Psoas muscle (tissue), 8 donors: ENCODE data around the gene CHST8. TPM values are rescaled to one million over a fixed set of nuclear protein-coding genes. Genes with fewer than 3 reads are reported as not detected.

Experiments
- ATAC-seq, 4 donors: fragments of 200-7000 bp; cut with Tn5 transposase; one replicate each; pipeline ENCODE4 v1.9.1; 2020; ENCODE audit warnings: moderate library complexity in 3 of 4, mild to moderate bottlenecking in 2 of 4
- DNase-seq, 2 donors: peaks; one replicate each; pipeline ENCODE4 v3.0.0-alpha.2; 2020
- H3K27ac ChIP-seq: fragments of 200-600 bp; one replicate; pipeline ENCODE4 v1.8.0; 2022
- H3K27me3 ChIP-seq, 3 donors: fragments of 200-600 bp in 1 of 3; one replicate each; pipeline versions ENCODE4 v1.6.1 to v1.8.0; 2013 to 2022; ENCODE audit warnings: low read length in 2 of 3, mild to moderate bottlenecking in 2 of 3, moderate library complexity in 1 of 3; ENCODE audit not compliant: insufficient read depth in 3 of 3
- H3K36me3 ChIP-seq, 2 donors: fragments of 200-600 bp in 1 of 2; one replicate each; pipeline versions ENCODE4 v1.6.1 to v1.8.0; 2013 to 2022; ENCODE audit warnings: low read depth in 1 of 2, mild to moderate bottlenecking in 1 of 2, moderate library complexity in 1 of 2; ENCODE audit not compliant: insufficient read depth in 1 of 2
- H3K4me1 ChIP-seq: fragments of 200-600 bp; one replicate; pipeline ENCODE4 v1.8.0; 2022
- H3K4me3 ChIP-seq: fragments of 200-600 bp; one replicate; pipeline ENCODE4 v1.8.0; 2022; ENCODE audit warnings: mild to moderate bottlenecking
- H3K9me3 ChIP-seq: fragments of 200-600 bp; one replicate; pipeline ENCODE4 v1.8.0; 2022
- WGBS, 3 donors: extraction: QIAGEN DNeasy Blood & Tissue Kit; methylation state at CpG; one replicate each; pipeline versions ENCODE4 v1.1.6 to v1.1.7; 2013; 5-methylcytosine and 5-hydroxymethylcytosine counted together
- intact Hi-C, 2 donors: fragments of 100-400 bp; cut with DNase I; formaldehyde crosslinking; loops; one replicate each; pipeline versions ENCODE4 v1.11.0 to v1.14.2; 2022
- polyA plus RNA-seq, 3 donors: library from polyadenylated mRNA; stranded (reverse); fragments of 200-250 nt; gene quantifications; one replicate each; pipeline ENCODE4 v1.2.3, GENCODE V29; 2013
- total RNA-seq, 4 donors: library from RNA; stranded (reverse); fragmentation: NEBNext Ultra II Directional in 2 of 4; extraction: Animal tissue kit (Norgen Biotek cat#: 25700) in 2 of 4; gene quantifications; one replicate each; pipeline versions ENCODE4 v1.2.1 to v1.2.4, GENCODE V29; 2021 to 2023
- TF ChIP-seq, protein P1 (sequence below): fragments of 200-600 bp; IDR thresholded peaks from one replicate; pipeline ENCODE4 v1.8.0; 2022; ENCODE audit warnings: antibody characterized with exemption
- donor health status: healthy with polysubstance abuse.
- donor health status: DM: no; HTN: no; CAD: no; lungs with moderate emphysema.
- donor health status: Bipolar disorder and iron deficiency.
- donor health status: healthy.
- donor health status: DM: yes; HTN: yes; CAD: no.
- donor health status: DM: no; HTN: no; CAD: no.
- donor health status: DM: no; HTN: no; CAD: no.
- donor health status: DM: yes; HTN: yes; CAD: no.

CHST8 gene
- total and polyA plus RNA-seq, 7 donors = 0.05 to 0.60 (median 0.23) TPM; not detected in 1

DNA sequence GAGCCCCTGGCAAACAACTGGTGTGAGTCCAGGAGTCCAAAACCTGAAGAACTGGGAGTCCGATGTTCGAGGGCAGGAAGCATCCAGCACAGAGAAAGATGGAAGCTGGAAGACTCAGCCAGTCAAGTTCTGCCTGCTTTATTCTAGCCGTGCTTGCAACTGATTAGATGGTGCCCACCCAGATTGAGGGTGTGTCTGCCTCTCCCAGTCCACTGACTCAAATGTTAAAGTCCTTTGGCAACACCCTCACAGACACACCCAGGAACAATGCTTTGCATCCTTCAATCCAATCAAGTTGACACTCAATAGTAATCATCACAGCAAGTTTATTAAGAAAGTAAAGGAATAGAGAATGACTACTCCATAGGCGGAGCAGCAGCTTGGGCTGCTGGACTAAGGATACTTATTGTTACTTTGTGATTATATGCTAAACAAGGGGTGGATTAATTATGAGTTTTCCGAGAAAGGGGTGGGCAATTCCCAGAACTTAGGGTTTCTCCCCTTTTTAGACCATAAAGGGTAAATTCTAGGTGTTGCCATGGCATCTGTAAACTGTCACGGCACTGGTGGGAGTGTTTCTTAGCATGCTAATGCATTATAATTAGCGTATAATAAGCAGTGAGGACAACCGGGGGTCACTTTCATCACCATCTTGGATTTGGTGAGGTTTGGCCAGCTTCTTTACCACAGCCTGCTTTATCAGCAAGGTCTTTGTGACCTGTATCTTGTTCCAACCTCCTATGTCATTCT, 109.3 kb downstream of the CHST8 start:
- H3K27me3 ChIP-seq = peaks cover 0 to 42% (median 3%) of the 10 kb centered on the region in 3 donors
- no peak overlapping the region for H3K4me3 ChIP-seq
- DNase-seq (no peak), ATAC-seq (no peak)
- TF ChIP-seq, protein P1, sequence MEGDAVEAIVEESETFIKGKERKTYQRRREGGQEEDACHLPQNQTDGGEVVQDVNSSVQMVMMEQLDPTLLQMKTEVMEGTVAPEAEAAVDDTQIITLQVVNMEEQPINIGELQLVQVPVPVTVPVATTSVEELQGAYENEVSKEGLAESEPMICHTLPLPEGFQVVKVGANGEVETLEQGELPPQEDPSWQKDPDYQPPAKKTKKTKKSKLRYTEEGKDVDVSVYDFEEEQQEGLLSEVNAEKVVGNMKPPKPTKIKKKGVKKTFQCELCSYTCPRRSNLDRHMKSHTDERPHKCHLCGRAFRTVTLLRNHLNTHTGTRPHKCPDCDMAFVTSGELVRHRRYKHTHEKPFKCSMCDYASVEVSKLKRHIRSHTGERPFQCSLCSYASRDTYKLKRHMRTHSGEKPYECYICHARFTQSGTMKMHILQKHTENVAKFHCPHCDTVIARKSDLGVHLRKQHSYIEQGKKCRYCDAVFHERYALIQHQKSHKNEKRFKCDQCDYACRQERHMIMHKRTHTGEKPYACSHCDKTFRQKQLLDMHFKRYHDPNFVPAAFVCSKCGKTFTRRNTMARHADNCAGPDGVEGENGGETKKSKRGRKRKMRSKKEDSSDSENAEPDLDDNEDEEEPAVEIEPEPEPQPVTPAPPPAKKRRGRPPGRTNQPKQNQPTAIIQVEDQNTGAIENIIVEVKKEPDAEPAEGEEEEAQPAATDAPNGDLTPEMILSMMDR = no peak
- no peaks in the 10 kb centered on the region for H3K9me3 ChIP-seq
- intact Hi-C loops = no loop called here
- no peaks in the 10 kb centered on the region for H3K36me3 ChIP-seq
- 65 to 67% (median 65%) methylated on average over 8 of the region's 8 CpGs for WGBS, 3 donors
- no peaks in the 10 kb centered on the region for H3K4me1 ChIP-seq
- no peak overlapping the region for H3K27ac ChIP-seq

DNA sequence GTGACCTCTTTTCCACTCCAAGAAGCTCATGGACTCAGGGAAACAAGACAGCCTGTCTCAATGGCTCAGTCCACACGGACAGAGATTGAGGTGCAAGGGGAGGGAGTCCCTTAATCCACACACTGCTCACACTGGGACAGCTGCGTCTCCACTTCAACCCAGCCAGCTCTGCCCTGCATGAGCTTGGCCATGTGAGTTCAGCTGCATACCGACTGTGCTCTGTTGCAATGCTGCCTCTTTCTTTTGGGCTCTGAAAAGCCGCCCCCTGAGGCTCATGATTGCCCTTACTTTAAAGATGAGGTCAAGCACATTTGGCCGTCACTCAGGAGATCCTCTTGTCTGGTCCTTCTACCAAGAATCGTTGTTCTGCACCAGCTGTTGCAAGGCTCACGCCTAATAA, 110.1 kb downstream of the CHST8 start:
- no peak for DNase-seq
- no peak for ATAC-seq
- Histone ChIP-seq H3K27ac (no peak overlapping the region), H3K4me3 (no peak overlapping the region), H3K9me3 (no peaks in the 10 kb centered on the region), H3K27me3 (peaks cover 0 to 42% (median 3%) of the 10 kb centered on the region in 3 donors), H3K36me3 (no peaks in the 10 kb centered on the region), H3K4me1 (no peaks in the 10 kb centered on the region)
- TF ChIP-seq, protein P1 = no peak
- WGBS, 3 donors = 22 to 32% (median 22%) methylated on average over 7 of the region's 7 CpGs
- intact Hi-C loops = no loop called here

DNA sequence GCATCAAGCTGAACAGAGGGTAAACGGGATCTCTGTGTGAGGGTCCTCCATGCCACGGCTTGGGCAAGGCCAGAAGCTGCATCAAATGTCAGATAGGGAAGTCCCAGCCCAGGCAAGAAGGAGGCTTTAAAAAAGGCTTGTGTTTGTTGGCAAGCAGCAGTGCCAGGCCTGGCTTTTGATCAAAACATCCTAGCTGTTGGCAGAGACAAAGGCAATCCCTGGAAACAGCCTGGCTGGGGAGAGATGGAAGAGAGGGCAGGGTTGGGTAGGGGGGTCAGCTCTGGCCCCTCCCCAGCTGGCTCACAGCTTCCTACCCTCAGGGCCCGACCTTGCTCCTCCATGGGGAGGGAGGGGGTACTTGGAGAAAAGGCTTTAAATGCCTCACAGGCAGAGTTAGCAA, 113.2 kb downstream of the CHST8 start:
- TF ChIP-seq, protein P1 = no peak
- Histone ChIP-seq H3K4me3 (no peak overlapping the region), H3K36me3 (no peaks in the 10 kb centered on the region), H3K4me1 (no peaks in the 10 kb centered on the region), H3K9me3 (no peaks in the 10 kb centered on the region), H3K27me3 (peaks cover 0 to 20% (median 0%) of the 10 kb centered on the region in 3 donors), H3K27ac (no peak overlapping the region)
- ATAC-seq (no peak), DNase-seq (no peak)
- WGBS, 3 donors = 7 to 14% (median 8%) methylated on average over 3 of the region's 3 CpGs
- intact Hi-C loops = no loop called here

DNA sequence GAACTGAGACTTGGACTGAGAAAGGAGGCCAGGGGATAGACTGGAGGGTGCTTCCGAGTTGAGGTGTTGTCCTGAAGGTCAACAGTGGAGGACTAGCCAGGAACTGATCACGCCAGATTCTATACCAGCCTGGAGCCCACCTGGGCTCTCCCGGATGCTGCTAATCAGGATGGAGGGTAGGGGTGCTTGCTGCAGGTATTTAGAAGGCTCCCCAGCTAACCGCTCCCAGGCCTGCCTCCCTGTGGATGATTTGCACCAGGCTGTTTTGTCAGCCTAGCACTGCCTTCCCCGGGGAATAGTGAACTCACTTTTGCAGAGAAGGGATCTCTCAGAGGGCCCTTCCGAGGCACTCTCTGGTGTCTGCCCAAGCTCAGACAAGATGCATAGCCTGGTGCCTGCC, 114.4 kb downstream of the CHST8 start:
- TF ChIP-seq, protein P1 = no peak
- H3K4me3 ChIP-seq = no peak overlapping the region
- no peak for ATAC-seq
- no peak overlapping the region for H3K27ac ChIP-seq
- no peak for DNase-seq
- no peaks in the 10 kb centered on the region for H3K9me3 ChIP-seq
- peaks cover 0 to 20% (median 0%) of the 10 kb centered on the region in 3 donors for H3K27me3 ChIP-seq
- H3K4me1 ChIP-seq = no peaks in the 10 kb centered on the region
- H3K36me3 ChIP-seq = no peaks in the 10 kb centered on the region
- intact Hi-C loops = no loop called here
- 55 to 65% (median 60%) methylated on average over 6 of the region's 6 CpGs for WGBS, 3 donors

DNA sequence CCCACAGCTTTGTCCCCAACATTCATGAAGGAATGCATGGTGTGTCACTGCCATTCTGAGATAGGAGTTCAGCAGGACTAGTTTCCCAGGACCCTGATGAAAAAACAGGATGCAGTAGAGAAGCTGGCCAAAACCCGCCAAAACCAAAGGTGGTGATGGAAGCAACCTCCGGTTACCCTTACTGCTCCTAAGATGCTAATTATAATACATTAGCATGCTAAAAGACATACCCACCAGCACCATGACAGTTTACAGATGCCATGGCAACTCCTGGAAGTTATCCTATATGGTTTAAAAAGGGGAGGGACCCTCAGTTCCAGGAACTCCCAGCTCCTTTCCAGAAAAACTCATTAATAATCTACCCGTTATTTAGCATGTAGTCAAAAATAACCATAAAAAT, 115.0 kb downstream of the CHST8 start:
- Histone ChIP-seq H3K27me3 (peaks cover 0 to 20% (median 0%) of the 10 kb centered on the region in 3 donors), H3K4me3 (no peak overlapping the region), H3K9me3 (no peaks in the 10 kb centered on the region), H3K36me3 (no peaks in the 10 kb centered on the region), H3K27ac (no peak overlapping the region), H3K4me1 (no peaks in the 10 kb centered on the region)
- DNase-seq (no peak), ATAC-seq (no peak)
- TF ChIP-seq, protein P1 = no peak
- intact Hi-C loops = no loop called here
- WGBS, 3 donors = 38 to 46% (median 40%) methylated on average over 3 of the region's 3 CpGs
